BLaER1 treated with 17β-estradiol and CSF1 and Interleukin-3, amounts not matched to agents 10 nM and 100 nM (cell line): ENCODE results near the gene FCRLB.
"Not testable (repeated sequence)": the region's sequence is repeated elsewhere in the genome, so short reads cannot be mapped to it uniquely, and the experiment has no call there.

Experiments used
- H3K27ac ChIP-seq, 11 experiments: shearing (Covaris generic); formaldehyde crosslinking; 2 replicates each; pipeline ENCODE4 v1.8.1; 2022
- H3K27me3 ChIP-seq, 11 experiments: shearing (Covaris generic); formaldehyde crosslinking; 2 replicates each; pipeline ENCODE4 v1.8.1; 2022
- H3K36me3 ChIP-seq, 11 experiments: shearing (Covaris generic); formaldehyde crosslinking; 2 replicates each; pipeline ENCODE4 v1.8.1; 2022
- H3K4me1 ChIP-seq, 10 experiments: shearing (Covaris generic); formaldehyde crosslinking; 2 replicates each; pipeline ENCODE4 v1.8.1; 2022
- H3K4me2 ChIP-seq, 11 experiments: shearing (Covaris generic); formaldehyde crosslinking; 2 replicates each; pipeline ENCODE4 v1.8.1; 2022
- H3K4me3 ChIP-seq, 10 experiments: shearing (Covaris generic); formaldehyde crosslinking; 2 replicates each; pipeline ENCODE4 v1.8.1; 2022
- H3K9ac ChIP-seq, 11 experiments: shearing (Covaris generic); formaldehyde crosslinking; 2 replicates each; pipeline ENCODE4 v1.8.1; 2022
- H3K9me3 ChIP-seq, 11 experiments: shearing (Covaris generic); formaldehyde crosslinking; replicated peaks in 1 of 11; 2 replicates each; pipeline ENCODE4 v1.8.1; 2022
- H4K20me1 ChIP-seq, 11 experiments: shearing (Covaris generic); formaldehyde crosslinking; 2 replicates each; pipeline ENCODE4 v1.8.1; 2022
- Cebpa-rat ChIP-seq, 11 experiments: shearing (Covaris generic); IDR thresholded peaks; 2 replicates each; pipeline ENCODE4 v1.8.1; 2022

The FCRLB gene

GRCh38 chr1:161720956-161721737, at the start of gene FCRLB:
Gene FCRLB, plus strand, starts transcription at chr1:161721544. Its CDS starts 1,129 bp downstream, at chr1:161722673.
- Histone ChIP-seq H3K4me3 (no peak within 1 kb of the TSS), H3K27me3 (peaks cover 0 to 99% (median 0%) of the 10 kb centered on the region in 11 experiments; a peak in 9 of 22 replicates), H4K20me1 (peaks cover 0 to 48% (median 0%) of the 10 kb centered on the region in 11 experiments; a peak in 5 of 22 replicates), H3K4me2 (peak within 1 kb of the TSS in 10 of 11 experiments; percentile 11 to 80 (median 49); a peak in 18 of 22 replicates), H3K9me3 (no peaks in the 10 kb centered on the region), H3K36me3 (no peaks in the 10 kb centered on the region), H3K9ac (no peak within 1 kb of the TSS), H3K27ac (no peak within 1 kb of the TSS), H3K4me1 (peaks cover 48 to 64% (median 53%) of the 10 kb centered on the region in 10 experiments)
- no peak for TF ChIP-seq Cebpa-rat (IDR thresholded peaks at IDR 0.05)

GRCh38 chr1:161673437-161673836, 47.9 kb upstream of the FCRLB start:
- not testable (repeated sequence) for H3K27ac ChIP-seq, H3K9ac ChIP-seq, H3K4me2 ChIP-seq, H3K4me3 ChIP-seq, H3K36me3 ChIP-seq, H3K9me3 ChIP-seq
- Histone ChIP-seq H3K4me1 (peaks cover 7 to 13% (median 9%) of the 10 kb centered on the region in 10 experiments; a peak in 18 of 20 replicates), H3K27me3 (peaks cover 0 to 68% (median 0%) of the 10 kb centered on the region in 11 experiments; a peak in 7 of 22 replicates), H4K20me1 (peaks cover 0 to 31% (median 0%) of the 10 kb centered on the region in 11 experiments; a peak in 3 of 22 replicates)

- not testable (repeated sequence) for H3K36me3 ChIP-seq, H3K4me3 ChIP-seq, H3K9ac ChIP-seq, H3K4me2 ChIP-seq, H3K27ac ChIP-seq, H3K9me3 ChIP-seq
- peaks cover 0 to 73% (median 0%) of the 10 kb centered on the region in 11 experiments; a peak in 7 of 22 replicates for H3K27me3 ChIP-seq
- H4K20me1 ChIP-seq, result peaks cover 0 to 31% (median 0%) of the 10 kb centered on the region in 11 experiments; a peak in 3 of 22 replicates
- H3K4me1 ChIP-seq, result peaks cover 7 to 13% (median 9%) of the 10 kb centered on the region in 10 experiments; a peak in 18 of 20 replicates
These were observed 46.9 kb upstream of the FCRLB start for GRCh38 chr1:161674447-161674846.

GRCh38 chr1:161674908-161675307, 46.4 kb upstream of the FCRLB start:
- peaks cover 7 to 13% (median 9%) of the 10 kb centered on the region in 10 experiments; a peak in 18 of 20 replicates for H3K4me1 ChIP-seq
- H3K27ac ChIP-seq, H3K9me3 ChIP-seq, H3K36me3 ChIP-seq, H3K4me2 ChIP-seq, H3K9ac ChIP-seq, H3K4me3 ChIP-seq: not testable (repeated sequence)
- H3K27me3 ChIP-seq, result peaks cover 0 to 73% (median 0%) of the 10 kb centered on the region in 11 experiments; a peak in 7 of 22 replicates
- H4K20me1 ChIP-seq, result peaks cover 0 to 31% (median 0%) of the 10 kb centered on the region in 11 experiments; a peak in 3 of 22 replicates

GRCh38 chr1:161676441-161676840, 44.9 kb upstream of the FCRLB start:
- Histone ChIP-seq H3K9ac (no peak overlapping the region), H3K4me2 (no peak overlapping the region), H3K36me3 (no peaks in the 10 kb centered on the region), H3K27me3 (peaks cover 0 to 80% (median 0%) of the 10 kb centered on the region in 11 experiments; a peak in 7 of 22 replicates), H3K4me3 (no peak overlapping the region), H3K4me1 (peaks cover 1 to 7% (median 3%) of the 10 kb centered on the region in 10 experiments; a peak in 18 of 20 replicates), H3K9me3 (no peaks in the 10 kb centered on the region), H3K27ac (no peak overlapping the region), H4K20me1 (peaks cover 0 to 24% (median 0%) of the 10 kb centered on the region in 11 experiments; a peak in 3 of 22 replicates)
- no peak for TF ChIP-seq Cebpa-rat (IDR thresholded peaks at IDR 0.05)

GRCh38 chr1:161676958-161677689, 44.2 kb upstream of the FCRLB start:
- Histone ChIP-seq H3K9ac (no peak overlapping the region), H3K9me3 (no peaks in the 10 kb centered on the region), H3K27ac (no peak overlapping the region), H3K4me1 (peaks cover 0 to 4% (median 0%) of the 10 kb centered on the region in 10 experiments; a peak in 1 of 20 replicates), H3K4me2 (no peak overlapping the region), H3K27me3 (peaks cover 0 to 83% (median 0%) of the 10 kb centered on the region in 11 experiments; a peak in 7 of 22 replicates), H3K4me3 (no peak overlapping the region), H3K36me3 (no peaks in the 10 kb centered on the region), H4K20me1 (peaks cover 0 to 21% (median 0%) of the 10 kb centered on the region in 11 experiments; a peak in 1 of 22 replicates)
- TF ChIP-seq Cebpa-rat (IDR thresholded peaks at IDR 0.05), result no peak

GRCh38 chr1:161678500-161678899, 42.8 kb upstream of the FCRLB start:
- H3K4me3 ChIP-seq, result no peak overlapping the region
- no peaks in the 10 kb centered on the region for H3K36me3 ChIP-seq
- peaks cover 0 to 21% (median 0%) of the 10 kb centered on the region in 11 experiments; a peak in 1 of 22 replicates for H4K20me1 ChIP-seq
- H3K4me1 ChIP-seq, result no peaks in the 10 kb centered on the region
- no peak for TF ChIP-seq Cebpa-rat (IDR thresholded peaks at IDR 0.05)
- peaks cover 0 to 84% (median 0%) of the 10 kb centered on the region in 11 experiments; a peak in 7 of 22 replicates for H3K27me3 ChIP-seq
- H3K27ac ChIP-seq, result no peak overlapping the region
- H3K9ac ChIP-seq, result no peak overlapping the region
- no peak overlapping the region for H3K4me2 ChIP-seq
- no peaks in the 10 kb centered on the region for H3K9me3 ChIP-seq

GRCh38 chr1:161681879-161682278, 39.5 kb upstream of the FCRLB start:
- H4K20me1 ChIP-seq, result peaks cover 0 to 6% (median 0%) of the 10 kb centered on the region in 11 experiments; a peak in 1 of 22 replicates
- no peak overlapping the region for H3K4me3 ChIP-seq
- H3K27me3 ChIP-seq, result peaks cover 0 to 85% (median 0%) of the 10 kb centered on the region in 11 experiments; a peak in 7 of 22 replicates
- no peak for TF ChIP-seq Cebpa-rat (IDR thresholded peaks at IDR 0.05)
- H3K9ac ChIP-seq, result no peak overlapping the region
- no peak overlapping the region for H3K27ac ChIP-seq
- H3K9me3 ChIP-seq, result no peaks in the 10 kb centered on the region; a peak in 1 of 22 replicates
- H3K4me1 ChIP-seq, result no peaks in the 10 kb centered on the region
- no peak overlapping the region for H3K4me2 ChIP-seq
- no peaks in the 10 kb centered on the region for H3K36me3 ChIP-seq

GRCh38 chr1:161688946-161689345, 32.4 kb upstream of the FCRLB start:
- no peak overlapping the region for H3K27ac ChIP-seq
- no peaks in the 10 kb centered on the region for H3K4me1 ChIP-seq
- H3K36me3 ChIP-seq, result no peaks in the 10 kb centered on the region
- peaks cover 0 to 10% (median 0%) of the 10 kb centered on the region in 11 experiments; a peak in 4 of 22 replicates for H3K9me3 ChIP-seq
- H3K4me3 ChIP-seq, result no peak overlapping the region
- H3K27me3 ChIP-seq, result peaks cover 0 to 91% (median 0%) of the 10 kb centered on the region in 11 experiments; a peak in 5 of 22 replicates
- TF ChIP-seq Cebpa-rat (IDR thresholded peaks at IDR 0.05), result no peak
- H3K9ac ChIP-seq, result no peak overlapping the region
- no peak overlapping the region for H3K4me2 ChIP-seq
- no peaks in the 10 kb centered on the region for H4K20me1 ChIP-seq
